ENCODE results near the gene LNX2. TPM values are rescaled to one million over a fixed set of nuclear protein-coding genes. Genes with fewer than 3 reads are reported as not detected.

Gene LNX2
- polyA plus RNA-seq, 3 donors, result 12.3 to 12.9 (median 12.6) TPM

DNA sequence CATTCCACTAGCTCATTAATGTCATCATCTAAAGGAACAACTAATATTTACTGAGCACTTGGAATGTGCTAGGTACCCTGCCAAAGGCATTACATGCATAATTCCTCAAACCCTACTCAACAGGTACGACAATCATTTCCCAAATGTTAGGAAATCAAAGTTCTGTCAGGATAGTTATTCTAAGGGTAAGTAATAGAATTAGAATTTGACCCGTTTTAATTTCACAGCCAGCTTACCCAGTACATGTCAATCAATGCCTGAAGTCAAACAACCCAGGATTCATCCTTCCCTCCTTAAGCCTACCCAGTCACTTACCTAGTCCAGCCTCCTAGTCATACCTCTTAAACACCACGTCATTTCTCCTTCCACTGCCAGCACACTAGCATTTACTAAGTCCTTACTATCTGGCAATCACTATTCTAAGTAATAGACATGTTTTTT is 2.4 kb downstream of the LNX2 start:
- no peak for DNase-seq (ENCODE audit: low read depth in 3 of 3, low spot score in 2 of 3)

- DNase-seq (ENCODE audit: low read depth in 3 of 3, low spot score in 2 of 3), result no peak
Measured at GRCh38 chr13:27613628-27614027, 6.7 kb downstream of the LNX2 start.

DNA sequence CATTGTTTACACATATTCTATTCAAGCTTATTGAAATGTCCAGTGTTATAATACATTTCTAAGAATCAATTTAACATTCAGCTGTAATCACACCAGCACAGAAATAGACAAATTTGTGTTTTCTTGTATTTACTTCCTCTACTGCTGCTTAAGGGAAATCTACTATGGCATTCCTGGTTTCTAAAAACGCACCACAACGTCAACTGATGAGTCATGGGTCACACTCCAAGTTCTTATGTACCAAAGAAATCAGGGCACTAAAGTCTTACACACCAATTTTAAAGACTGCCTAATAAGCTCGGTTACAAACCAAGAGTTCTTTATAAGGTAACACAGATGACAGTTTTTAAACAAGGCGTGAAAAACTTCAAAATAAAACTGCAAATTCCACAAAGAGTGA is 13.2 kb downstream of the LNX2 start:
- no peak for DNase-seq (ENCODE audit: low read depth in 3 of 3, low spot score in 2 of 3)

GRCh38 chr13:27605610-27606200 is 14.6 kb downstream of the LNX2 start:
- no peak for DNase-seq (ENCODE audit: low read depth in 3 of 3, low spot score in 2 of 3)

- DNase-seq (ENCODE audit: low read depth in 3 of 3, low spot score in 2 of 3), result no peak
Measured at GRCh38 chr13:27605099-27605498, 15.2 kb downstream of the LNX2 start.

DNA sequence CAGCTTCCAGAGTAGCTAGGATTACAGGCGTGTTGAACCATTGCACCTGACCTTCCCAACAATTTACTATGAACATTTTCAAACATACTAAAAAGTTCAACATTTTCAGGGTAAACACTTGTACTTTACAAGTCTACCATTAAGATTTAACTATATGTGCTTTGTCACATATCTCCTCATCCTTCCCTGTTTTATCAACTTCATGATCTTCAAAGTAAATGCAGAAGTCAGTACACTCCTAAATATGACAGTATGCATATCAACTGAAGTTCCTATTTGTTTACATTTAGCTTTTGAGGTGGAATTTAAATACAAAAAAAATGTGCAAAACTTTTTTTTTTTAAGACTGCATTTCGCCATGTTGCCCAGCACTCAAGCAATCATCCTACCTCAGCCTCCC is 18.5 kb downstream of the LNX2 start:
- DNase-seq (ENCODE audit: low read depth in 3 of 3, low spot score in 2 of 3), result no peak

DNA sequence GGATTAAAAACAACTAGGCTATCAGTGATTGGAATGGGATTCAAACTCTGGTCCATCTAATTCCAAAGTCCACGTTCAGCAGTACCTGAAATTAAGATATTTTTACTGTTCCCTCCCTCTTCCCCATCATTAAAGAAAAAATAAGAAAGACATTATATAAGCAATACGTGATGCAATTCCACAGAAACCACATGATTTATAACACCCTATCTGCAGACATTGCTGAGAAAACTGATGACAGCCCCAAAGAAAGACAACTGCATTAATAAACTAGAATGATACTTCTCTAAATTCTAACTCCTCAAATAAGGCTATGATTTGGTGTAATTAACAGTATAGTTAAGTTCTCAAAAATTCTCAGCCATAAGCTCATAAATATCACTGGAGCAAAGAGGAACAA is 19.1 kb downstream of the LNX2 start:
- no peak for DNase-seq (ENCODE audit: low read depth in 3 of 3, low spot score in 2 of 3)

- DNase-seq (ENCODE audit: low read depth in 3 of 3, low spot score in 2 of 3), result no peak
Measured at GRCh38 chr13:27600711-27601110, 19.6 kb downstream of the LNX2 start.

DNA sequence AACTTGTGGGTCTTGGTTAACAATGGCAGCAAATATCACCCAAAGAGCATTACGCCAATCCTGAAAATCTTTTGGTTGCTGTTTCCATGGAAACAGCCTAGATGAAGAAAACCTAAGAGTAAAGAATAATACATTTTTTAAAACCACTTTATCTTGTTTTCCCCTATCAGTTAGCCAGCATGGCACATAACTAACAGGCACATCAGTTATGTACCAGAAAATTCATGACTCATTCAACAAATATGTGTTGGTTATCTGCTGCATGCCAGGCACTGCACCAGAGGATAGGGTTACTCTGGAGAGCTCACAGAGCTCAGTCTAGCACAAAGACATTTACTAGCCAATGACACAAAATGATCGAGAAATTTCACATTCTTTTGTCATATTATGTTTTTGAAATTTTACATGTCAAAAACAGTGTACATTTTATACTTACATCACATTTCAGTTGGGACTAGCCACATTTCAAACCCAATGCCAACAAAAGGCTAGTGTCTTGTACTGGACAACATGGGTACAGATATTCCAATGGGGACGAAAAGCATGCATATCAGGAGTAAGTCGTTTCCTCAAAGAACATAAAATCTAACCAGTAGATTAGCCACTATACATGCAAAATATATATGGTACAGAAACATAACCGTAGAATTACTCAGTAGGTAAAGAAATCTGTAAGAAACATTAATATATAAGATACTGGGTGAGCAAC is 20.3 kb downstream of the LNX2 start:
- DNase-seq (ENCODE audit: low read depth in 3 of 3, low spot score in 2 of 3), result no peak

DNA sequence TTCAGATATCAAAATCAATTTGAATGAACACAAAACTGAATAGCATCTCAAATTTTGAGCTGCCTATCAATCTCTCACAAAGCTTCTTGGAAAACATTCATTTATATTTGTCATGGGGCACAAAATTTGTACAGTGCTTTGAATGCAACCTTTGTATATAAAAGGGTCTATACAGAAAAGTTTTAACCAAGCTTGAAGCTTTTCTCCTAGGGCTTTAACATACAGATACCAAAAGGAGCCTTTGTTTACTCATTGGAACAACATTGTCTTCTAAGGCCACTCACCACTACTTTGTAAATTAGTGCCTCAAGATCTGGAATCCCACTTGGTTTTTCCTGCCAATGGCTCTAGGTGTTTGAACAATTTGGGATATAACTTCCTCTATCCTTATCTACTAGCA is 21.2 kb downstream of the LNX2 start:
- DNase-seq (ENCODE audit: low read depth in 3 of 3, low spot score in 2 of 3), result no peak

- no peak for DNase-seq (ENCODE audit: low read depth in 3 of 3, low spot score in 2 of 3)
Measured at GRCh38 chr13:27595055-27595811, 25.1 kb downstream of the LNX2 start.

DNA sequence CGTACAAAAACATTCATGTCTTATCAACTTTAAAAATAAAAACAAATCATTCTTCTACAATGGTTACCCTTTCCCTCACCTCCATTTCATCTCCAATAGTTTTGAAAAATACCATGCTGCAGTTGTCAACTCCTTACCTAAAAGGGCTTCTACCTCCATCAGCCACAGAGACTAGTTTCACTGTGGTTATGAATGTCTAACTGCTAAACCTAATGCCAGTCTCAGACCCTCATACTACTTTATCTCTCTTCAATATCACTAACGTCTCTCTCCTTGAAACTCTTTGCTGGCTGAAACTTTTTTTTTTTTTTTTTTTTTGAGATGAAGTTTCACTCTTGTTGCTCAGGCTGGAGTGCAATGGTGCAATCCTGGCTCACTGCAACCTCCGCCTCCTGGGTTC is 27.1 kb downstream of the LNX2 start:
- no peak for DNase-seq (ENCODE audit: low read depth in 3 of 3, low spot score in 2 of 3)

GRCh38 chr13:27592865-27593264 is 27.5 kb downstream of the LNX2 start:
- no peak for DNase-seq (ENCODE audit: low read depth in 3 of 3, low spot score in 2 of 3)

DNA sequence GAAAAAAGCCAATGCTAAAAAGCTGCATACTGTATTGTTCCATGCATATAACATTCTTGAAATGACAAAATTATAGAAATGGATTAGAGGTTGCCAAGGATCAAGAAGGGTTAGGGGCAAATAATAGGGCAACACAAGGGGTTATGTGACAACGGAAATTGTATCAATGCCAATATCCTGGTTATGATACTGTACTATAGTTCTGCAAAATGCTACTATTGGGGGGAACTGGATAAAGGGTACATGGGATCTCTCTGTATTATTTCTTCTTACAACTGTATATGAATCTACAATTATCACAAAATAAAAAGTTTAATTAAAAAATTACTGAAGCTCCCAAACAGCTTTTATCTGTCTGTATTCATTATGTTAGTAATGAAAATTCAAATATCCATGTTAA is 31.9 kb downstream of the LNX2 start:
- DNase-seq (ENCODE audit: low read depth in 3 of 3, low spot score in 2 of 3), result no peak

GRCh38 chr13:27587095-27587746 is 33.1 kb downstream of the LNX2 start:
- no peak for DNase-seq (ENCODE audit: low read depth in 3 of 3, low spot score in 2 of 3)

DNA sequence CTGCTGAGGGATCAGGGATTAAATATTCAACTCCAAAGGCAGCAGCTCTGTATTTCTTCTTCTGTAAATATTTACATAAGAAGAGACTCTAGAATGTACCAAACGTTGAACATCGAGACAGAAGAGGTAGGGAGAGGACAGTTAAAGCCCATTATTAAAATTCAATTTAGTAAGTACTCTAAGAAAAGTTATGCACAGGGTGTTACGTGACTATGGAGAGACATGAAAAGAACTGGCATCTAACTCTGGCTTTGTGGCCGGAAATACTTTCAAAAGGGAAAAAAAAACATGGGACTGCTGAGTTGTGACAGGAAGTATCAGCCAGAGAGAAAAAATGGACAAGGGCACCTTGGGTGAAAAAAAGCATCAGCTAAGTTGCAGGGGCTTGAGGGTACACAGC is 36.7 kb downstream of the LNX2 start:
- DNase-seq (ENCODE audit: low read depth in 3 of 3, low spot score in 2 of 3), result no peak

- no peak for DNase-seq (ENCODE audit: low read depth in 3 of 3, low spot score in 2 of 3)
Measured at GRCh38 chr13:27578121-27579030, 42.0 kb downstream of the LNX2 start.

DNA sequence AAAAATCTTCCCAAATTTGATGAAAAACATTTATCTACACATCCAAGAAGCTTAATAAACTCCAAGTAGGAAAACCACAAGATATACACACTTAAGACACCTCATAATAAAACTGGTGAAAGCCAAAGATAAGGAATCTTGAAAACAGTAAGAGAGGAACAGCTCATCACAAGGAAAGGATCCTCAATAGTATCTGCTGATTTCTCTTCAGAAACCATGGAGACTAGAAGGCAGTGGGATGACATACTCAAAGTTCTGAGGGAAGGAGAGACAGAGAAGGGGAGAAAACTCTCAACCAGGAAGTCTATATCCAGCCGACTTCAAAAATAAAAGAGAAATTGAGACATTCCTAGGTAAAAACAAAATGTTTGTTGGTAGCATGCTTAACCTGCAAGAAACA is 45.7 kb downstream of the LNX2 start:
- DNase-seq (ENCODE audit: low read depth in 3 of 3, low spot score in 2 of 3), result no peak

- no peak for DNase-seq (ENCODE audit: low read depth in 3 of 3, low spot score in 2 of 3)
Measured at GRCh38 chr13:27573265-27573664, 47.1 kb downstream of the LNX2 start.

- DNase-seq (ENCODE audit: low read depth in 3 of 3, low spot score in 2 of 3), result no peak
Measured at GRCh38 chr13:27572234-27572901, 48.0 kb downstream of the LNX2 start.
